ENCODE data around the gene COL1A2.

COL1A2 gene

GRCh38 chr7:94466516-94466915 is 71.8 kb downstream of the COL1A2 start:
- TF ChIP-seq CTCF (IDR thresholded peaks at IDR 0.05; ENCODE audit: insufficient read depth, low read depth, low read length, missing control alignments), result no peak
- no peak for DNase-seq (ENCODE audit: low read depth)
- H3K4me3 ChIP-seq (ENCODE audit: low read length), result no peak overlapping the region

DNA sequence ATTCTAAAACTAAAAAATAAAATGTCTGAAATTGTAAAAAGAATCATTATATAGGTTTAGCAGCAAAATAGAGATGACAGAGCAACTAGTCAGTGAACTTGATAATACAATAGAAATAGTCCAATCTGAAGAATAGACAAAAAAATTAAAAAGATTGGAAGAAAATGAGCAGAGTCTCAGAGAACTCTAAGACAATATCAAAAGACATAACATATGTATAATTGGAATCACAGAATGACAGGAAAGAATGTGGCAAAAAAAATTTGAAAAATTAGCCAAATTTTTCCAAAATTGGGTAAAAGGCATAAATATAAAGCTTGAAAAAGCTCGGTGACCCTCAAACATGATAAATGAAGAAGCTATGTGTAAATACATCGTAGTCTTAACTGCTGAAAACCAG is 76.9 kb downstream of the COL1A2 start:
- no peak overlapping the region for H3K4me3 ChIP-seq (ENCODE audit: low read length)
- no peak for TF ChIP-seq CTCF (IDR thresholded peaks at IDR 0.05; ENCODE audit: insufficient read depth, low read depth, low read length, missing control alignments)
- no peak for DNase-seq (ENCODE audit: low read depth)

DNA sequence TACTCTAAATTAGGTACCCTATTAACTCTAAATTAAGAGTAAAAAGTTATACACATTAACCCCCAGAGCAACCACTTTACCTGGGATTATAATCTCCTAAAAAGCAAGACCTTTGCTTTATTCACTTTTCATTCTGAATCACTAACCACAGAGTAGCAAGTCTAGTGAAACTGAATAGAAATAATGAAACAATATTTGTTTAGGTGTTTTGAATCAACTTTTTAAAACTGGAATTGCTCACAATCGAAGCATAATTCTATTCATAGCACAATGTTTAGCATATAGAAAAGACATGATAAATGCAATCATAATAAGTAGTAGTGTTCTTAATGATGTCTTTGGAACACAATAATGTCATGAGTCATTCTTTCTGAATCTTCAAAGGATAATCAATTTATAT is 77.9 kb downstream of the COL1A2 start:
- TF ChIP-seq CTCF (IDR thresholded peaks at IDR 0.05; ENCODE audit: insufficient read depth, low read depth, low read length, missing control alignments), result no peak
- H3K4me3 ChIP-seq (ENCODE audit: low read length), result no peak overlapping the region
- no peak for DNase-seq (ENCODE audit: low read depth)

GRCh38 chr7:94476251-94476840 is 81.7 kb downstream of the COL1A2 start:
- TF ChIP-seq CTCF (IDR thresholded peaks at IDR 0.05; ENCODE audit: insufficient read depth, low read depth, low read length, missing control alignments), result no peak
- no peak for DNase-seq (ENCODE audit: low read depth)
- no peak overlapping the region for H3K4me3 ChIP-seq (ENCODE audit: low read length)

DNA sequence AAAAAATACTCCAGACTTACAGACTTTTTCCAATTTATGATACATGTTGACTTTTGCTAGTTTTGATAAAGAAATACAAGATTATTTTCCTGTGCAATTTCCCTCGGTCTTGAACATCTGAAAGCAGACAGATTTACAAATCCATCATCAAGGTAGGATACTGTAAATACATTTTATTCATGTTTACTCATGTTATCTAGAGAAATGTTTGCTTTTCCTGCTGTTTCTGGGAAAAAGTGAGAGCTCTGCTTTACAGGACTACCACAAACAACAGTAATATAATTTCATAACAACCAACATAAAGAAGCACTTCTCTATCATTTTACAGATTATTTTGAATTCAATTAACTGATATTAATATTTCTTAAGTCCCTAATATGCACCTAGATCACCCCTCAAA is 83.2 kb downstream of the COL1A2 start:
- TF ChIP-seq CTCF (IDR thresholded peaks at IDR 0.05; ENCODE audit: insufficient read depth, low read depth, low read length, missing control alignments), result no peak
- DNase-seq (ENCODE audit: low read depth), result no peak
- H3K4me3 ChIP-seq (ENCODE audit: low read length), result no peak overlapping the region

GRCh38 chr7:94478648-94479214 is 84.0 kb downstream of the COL1A2 start:
- TF ChIP-seq CTCF (IDR thresholded peaks at IDR 0.05; ENCODE audit: insufficient read depth, low read depth, low read length, missing control alignments), result no peak
- no peak overlapping the region for H3K4me3 ChIP-seq (ENCODE audit: low read length)
- DNase-seq (ENCODE audit: low read depth), result no peak

Data from epithelial cell of esophagus (primary cell).